ENCODE data around the gene TCERG1L. TPM values are rescaled to one million over a fixed set of nuclear protein-coding genes. Genes with fewer than 3 reads are reported as not detected.

The TCERG1L gene
- total RNA-seq, 4 donors from 2014 or later: not detected

DNA sequence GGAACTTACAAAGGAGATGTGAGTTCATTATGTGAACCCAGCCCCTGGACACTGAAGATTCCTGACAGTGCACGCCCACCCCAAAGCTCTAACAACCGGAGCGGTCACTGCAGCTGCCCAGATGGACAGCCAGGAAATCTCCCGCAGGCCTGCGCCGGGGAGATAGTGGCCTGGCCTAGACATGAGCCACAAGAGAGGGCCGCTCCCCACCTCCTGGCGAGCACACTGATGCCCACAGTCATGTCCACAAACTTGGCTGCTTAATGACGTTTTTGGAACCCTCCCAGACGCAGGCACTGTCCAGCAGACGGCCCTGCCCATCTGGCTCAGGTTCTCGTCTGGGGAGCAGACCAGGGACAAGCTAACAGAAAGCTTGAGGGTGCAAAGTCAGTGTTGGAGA, 34.2 kb downstream of the TCERG1L start:
- TF ChIP-seq, protein P1, sequence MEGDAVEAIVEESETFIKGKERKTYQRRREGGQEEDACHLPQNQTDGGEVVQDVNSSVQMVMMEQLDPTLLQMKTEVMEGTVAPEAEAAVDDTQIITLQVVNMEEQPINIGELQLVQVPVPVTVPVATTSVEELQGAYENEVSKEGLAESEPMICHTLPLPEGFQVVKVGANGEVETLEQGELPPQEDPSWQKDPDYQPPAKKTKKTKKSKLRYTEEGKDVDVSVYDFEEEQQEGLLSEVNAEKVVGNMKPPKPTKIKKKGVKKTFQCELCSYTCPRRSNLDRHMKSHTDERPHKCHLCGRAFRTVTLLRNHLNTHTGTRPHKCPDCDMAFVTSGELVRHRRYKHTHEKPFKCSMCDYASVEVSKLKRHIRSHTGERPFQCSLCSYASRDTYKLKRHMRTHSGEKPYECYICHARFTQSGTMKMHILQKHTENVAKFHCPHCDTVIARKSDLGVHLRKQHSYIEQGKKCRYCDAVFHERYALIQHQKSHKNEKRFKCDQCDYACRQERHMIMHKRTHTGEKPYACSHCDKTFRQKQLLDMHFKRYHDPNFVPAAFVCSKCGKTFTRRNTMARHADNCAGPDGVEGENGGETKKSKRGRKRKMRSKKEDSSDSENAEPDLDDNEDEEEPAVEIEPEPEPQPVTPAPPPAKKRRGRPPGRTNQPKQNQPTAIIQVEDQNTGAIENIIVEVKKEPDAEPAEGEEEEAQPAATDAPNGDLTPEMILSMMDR (IDR thresholded peaks at IDR 0.05; ENCODE audit: low read depth): no peak

DNA sequence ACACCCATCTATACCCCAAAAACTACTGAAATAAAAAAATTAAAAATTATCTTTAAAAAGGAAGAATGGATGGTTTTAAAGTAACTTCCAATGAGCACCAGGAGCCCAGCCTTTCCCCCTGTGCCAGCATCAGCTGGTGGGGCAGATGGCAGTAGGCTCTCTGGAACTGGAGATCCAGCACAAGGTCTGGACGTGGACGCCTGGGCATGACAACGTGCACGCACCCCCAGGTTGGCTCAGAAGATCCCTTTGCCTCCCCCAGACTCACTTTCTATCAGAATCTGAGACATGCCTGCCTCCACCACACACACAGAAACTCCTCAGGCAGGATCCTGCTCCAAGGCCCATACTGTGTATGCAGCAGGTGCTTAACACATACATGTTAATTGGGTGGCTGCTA, 35.8 kb downstream of the TCERG1L start:
- TF ChIP-seq, protein P1 (IDR thresholded peaks at IDR 0.05; ENCODE audit: low read depth): no peak

DNA sequence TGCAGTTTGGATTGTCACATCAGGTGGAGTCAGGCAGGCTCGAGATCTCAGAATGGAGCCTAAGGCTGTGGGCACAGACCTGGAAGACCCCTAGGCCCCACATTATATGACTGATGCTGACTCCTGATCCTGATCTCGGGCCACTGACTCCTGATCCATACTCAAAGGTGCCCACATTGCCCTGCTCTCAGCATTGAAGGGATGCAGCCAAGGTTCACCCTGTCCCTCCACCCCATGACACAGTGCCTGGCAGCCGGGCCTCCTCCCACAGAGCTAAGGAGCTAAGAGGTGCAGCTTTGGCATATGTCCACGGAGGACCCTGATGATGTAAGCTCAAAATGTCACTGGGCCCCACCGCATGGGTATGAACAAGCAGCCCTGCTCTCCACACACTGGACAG, 36.6 kb downstream of the TCERG1L start:
- TF ChIP-seq, protein P1 (IDR thresholded peaks at IDR 0.05; ENCODE audit: low read depth): no peak

DNA sequence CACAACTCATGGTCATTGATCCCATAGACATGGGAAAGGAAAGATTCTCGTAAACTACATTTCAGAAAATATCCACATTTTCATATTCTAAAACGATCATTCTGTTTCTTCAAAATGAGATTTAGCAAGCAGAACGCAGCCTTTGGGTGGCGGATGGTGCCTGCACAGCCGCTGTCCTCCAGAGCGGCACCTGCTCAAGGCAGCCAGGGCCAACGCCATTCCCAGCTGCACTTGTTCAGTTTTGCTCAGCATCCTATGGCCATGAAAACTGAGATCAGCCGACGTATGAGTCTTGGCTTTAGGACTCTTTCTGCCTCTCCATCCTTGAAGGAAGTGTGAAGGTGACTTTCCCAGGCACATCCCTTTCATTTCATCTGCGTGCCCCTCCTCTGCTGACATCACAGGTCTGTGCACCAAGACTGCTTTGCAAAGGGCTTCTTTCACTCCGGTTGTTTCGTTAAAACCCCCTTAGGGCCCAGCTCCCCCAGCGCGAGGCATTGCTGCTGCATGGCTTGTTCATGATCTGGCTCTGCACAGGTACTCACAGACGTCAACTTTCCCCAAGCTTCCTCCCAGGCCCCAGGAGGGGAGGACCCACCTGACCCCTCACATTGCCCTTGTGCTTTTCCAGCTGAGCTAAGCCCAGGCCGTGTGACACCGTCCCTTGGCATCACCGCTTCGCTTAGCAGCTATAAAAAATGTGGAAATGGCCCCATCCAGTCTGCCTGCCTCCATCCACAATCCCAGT, 37.2 kb downstream of the TCERG1L start:
- TF ChIP-seq, protein P1 (IDR thresholded peaks at IDR 0.05; ENCODE audit: low read depth): no peak

DNA sequence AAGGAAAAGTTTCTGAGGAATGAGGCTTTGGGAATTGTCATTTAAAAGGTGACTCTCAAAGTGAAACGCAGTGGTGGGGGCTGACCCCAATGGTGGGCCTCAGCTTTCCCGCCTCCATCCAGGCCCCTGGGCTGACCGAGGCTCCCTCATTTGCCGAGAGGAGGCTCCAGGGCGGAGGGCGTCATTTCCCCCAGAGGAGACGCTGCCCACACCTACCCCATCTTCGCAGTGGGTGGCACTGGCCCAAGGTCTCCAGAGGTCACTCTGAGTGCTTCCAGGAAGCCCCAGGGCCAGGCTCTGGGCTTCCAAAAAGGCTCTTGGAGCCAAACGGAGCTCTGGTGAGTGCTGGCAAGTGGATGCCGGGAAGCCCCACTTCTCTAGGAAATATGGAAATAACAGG, 38.0 kb downstream of the TCERG1L start:
- TF ChIP-seq, protein P1 (IDR thresholded peaks at IDR 0.05; ENCODE audit: low read depth): no peak

DNA sequence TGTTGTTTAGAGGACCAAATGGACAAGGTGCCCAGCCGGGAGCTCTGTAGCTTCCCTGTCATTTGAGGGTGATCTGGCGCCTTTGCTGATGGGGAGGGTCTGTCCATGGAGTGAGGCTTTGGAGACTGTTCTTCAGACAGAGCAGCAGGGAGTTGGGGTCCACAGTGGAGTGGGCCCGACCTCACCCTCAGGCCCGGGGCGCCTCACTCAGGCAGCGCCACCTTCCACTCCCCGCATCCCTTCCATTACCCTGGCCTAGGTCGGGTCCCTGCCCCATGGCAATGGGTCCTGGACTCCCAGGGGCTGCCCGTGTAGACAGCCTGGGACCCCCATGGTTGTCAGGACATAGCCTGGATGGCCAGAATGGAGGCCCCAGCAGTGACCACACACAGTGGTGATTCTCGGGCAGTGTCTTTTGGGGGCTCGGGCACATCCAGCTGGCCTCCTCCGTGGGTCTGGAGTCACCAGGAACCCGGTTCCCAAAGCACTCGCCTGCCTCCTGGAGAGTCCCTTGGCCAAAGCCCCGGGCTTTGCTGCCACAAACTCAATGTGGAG, 38.5 kb downstream of the TCERG1L start:
- TF ChIP-seq, protein P1 (IDR thresholded peaks at IDR 0.05; ENCODE audit: low read depth): no peak

DNA sequence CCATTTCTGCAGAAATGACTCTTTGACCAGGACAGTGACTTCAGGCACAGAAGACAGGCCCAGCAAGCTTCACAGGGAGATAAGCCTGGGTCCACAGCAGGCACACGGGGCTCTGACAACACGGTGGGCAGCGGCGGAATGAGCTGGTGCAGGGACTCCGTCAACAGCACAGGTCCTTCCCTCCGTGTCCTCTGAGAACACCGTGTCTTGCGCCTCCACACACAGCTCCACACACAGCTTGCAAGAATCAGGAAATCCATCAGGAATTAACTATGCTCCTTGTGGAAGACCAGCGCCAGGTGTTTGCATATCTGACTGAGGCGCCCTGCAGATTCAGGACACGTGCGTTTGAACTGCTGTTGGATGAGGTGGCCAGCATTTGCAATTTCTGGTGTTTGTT, 39.6 kb downstream of the TCERG1L start:
- TF ChIP-seq, protein P1 (IDR thresholded peaks at IDR 0.05; ENCODE audit: low read depth): no peak
